NCI-H146 treated with DMSO at 0.1 percent for 48 hours (cell line): ENCODE data around the gene FXYD7.
"Not testable (repeated sequence)": the region's sequence is repeated elsewhere in the genome, so short reads cannot be mapped to it uniquely, and the experiment has no call there.

Experiments used
- DNase-seq: peaks from one replicate; lab custom pipeline; 2025; ENCODE audit not compliant: unreplicated experiment; lab: John Stamatoyannopoulos, UW

Gene FXYD7

DNA sequence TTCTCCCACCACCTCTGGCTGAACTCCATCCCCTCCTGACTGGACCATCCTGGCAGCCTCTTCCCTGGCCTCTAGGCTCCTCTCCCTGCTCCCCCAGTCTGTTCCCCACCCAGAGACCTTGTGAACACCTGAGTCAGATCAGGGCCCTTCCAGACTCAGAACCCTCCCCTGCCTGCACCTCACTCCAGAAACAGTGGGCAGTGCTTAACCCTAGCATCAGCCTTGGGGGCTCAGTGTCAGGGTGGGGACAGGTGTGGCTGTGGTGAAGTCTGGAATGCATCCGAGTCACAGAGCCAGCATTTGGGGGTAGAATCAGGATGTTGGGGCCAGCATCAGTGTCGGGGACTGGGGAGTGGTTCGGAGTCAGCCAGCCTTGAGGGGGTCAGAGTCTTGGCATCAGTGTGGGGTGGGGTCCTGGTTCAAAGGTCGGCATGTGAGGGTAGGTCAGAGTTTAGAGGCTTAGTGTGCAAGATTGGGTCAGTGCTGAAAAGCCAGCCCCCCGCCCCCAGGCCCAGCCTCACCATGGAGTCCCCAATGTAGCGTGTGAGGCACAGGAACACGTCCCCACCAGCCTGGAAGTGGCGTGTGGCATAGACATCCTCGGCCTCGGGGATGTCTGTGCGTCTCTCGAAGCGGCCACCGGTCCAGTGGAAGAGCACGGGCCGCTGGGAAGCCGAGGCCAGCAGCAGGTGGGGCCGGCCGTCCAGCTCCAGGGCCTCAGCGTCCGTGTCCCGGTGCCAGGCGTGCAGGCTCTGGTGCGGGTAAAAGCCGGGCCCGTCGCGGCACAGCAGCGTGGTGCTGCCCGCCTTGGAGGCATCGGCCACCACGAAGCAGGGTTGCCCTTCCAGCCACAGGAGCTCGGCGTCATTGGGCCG lies 17.1 kb upstream of the FXYD7 start:
- no peak for DNase-seq

DNA sequence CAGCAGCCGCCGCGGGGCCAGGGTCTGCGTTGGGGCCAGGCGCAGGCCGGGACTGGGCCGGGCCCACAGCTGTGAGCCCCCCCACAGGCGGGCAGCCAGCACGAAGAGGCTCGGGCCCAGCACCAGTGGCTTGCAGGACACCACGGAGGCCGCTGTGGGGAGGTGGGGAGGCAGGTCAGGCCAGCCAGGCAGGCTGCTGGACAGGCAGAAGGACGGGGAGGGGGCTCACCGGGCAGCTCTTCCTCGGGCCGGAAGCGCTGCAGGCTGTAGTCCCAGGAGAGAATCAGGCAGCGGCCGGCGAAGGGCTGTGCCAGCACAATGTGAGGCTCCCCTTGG lies 16.5 kb upstream of the FXYD7 start:
- DNase-seq, result no peak

DNA sequence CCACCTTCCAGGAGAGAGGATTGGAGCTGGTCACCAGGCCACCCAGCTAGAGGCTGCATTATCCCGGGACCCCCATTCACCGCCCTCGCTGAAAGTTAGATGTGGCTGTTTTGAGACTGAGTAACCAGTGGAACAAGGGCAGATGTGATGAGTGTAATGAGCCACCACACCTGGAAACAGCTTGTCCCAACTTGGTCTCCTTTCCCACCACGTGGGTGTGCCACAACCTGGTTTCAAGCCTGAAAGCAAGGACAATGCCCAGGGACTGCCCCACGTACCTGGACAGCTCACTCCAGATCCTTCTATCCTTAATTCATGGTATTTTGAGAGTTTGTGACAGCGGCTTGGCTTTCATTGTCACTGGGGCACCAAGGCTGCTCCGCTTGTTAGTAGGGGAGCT lies 15.2 kb upstream of the FXYD7 start:
- no peak for DNase-seq

DNA sequence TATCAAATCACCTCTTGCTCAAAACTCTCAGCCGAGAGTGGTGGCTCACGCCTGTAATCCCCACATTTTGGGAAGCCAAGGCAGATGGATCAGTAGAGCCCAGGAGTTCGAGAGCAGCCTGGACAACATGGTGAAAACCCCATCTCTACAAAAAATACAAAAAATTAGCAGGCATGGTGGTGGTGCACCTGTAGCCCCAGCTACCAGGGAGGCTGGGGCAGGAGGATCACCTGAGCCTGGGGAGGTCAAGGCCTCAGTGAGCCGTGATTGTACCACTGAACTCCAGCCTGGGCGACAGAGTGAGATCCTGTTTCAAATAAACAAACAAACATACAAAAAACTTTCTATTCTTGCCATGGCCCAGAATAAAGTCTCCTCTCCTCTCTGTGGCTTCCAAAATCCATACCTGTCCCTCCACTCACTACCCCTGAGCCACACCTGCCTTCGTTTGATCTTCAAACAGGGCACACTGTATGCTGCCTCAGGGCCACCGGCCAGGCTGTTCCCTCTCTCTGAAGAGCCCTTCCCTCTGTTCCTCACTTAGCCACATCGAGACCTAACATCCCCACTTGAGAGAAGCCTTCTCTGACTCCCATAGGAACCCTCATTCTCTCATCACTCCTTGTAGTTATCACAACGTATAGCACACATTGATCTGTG lies 14.5 kb upstream of the FXYD7 start:
- DNase-seq, result no peak

DNA sequence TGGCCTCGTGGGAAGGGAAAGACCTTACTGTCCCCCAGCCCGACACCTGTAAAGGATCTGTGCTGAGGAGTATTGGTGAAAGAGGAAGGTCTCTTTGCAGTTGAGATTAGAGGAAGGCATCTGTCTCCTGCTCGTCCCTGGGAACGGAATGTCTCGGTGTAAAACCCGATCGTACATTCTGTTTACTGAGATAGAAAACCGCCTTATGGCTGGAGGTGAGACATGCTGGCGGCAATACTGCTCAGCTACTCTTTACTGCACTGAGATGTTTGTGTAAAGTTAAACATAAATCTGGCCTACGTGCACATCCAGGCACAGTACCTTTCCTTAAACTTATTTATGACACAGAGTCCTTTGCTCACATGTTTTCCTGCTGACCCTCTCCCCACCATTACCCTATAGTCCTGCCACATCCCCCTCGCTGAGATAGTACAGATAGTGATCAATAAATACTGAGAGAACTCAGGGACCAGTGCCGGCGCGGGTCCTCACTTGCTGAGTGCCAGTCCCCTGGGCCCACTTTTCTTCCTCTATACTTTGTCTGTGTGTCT lies 13.3 kb upstream of the FXYD7 start:
- DNase-seq, result not testable (repeated sequence)

DNA sequence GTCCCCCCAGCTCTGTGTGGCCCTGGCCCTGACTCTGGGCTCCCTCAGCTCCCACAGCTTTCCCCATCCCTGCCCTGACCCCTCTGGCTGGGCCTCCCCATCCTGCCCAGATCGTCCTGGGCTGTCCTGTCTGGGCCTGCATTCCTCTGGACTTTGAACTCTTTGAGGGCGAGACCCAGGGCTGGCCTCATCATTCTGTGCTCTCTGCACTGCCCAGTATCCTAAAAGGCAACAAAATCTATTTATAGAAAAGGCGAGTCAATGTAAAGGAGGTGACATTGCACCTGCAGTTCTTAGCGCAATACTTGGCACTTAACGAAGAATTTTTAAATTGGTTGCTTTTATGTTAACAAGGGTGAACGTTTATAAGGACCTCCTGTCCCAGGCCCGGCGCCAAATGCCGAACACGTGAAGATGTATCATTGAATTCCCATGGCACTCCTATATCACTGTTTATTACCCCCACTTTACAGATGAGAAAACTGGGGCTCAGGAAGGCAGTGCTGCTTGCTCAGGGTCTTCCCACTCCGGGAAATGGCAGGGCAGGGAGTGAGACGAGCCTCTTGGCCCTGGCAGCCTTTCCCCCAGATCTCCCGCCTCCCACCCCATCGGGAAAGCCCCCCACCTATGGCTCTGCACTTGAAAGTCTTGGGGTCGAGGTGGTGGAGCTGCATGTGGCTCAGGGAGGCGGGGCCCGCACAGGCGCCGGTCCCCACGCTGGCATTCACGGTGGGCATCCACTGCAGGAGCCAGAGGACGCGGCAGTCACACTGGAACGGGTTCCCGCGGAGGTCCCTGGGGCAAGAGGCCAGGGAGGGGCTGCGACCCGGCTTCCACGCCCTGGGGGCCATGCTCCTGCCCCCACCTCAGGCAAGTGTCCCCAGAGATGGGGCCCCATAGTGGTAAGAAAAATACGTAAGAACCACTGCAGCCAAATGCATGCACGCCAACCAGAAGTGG lies 12.0 kb upstream of the FXYD7 start:
- no peak for DNase-seq

DNA sequence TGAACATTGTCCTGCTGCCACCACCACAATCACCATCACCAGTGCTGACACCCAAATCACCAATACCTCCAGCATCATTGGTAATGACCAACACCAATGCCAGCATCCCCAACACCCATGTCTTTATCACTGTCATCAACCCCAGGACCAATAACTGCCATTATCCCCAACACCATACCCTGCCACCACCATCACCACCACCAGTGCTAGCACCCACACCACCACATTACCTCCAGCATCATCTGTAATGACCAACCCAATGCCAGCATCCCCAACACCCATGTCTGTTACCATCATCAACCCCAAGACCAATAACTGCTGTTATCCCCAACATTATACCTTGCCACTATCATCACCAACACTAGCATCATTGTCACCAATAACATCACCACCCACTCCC lies 10.8 kb upstream of the FXYD7 start:
- DNase-seq, result no peak

DNA sequence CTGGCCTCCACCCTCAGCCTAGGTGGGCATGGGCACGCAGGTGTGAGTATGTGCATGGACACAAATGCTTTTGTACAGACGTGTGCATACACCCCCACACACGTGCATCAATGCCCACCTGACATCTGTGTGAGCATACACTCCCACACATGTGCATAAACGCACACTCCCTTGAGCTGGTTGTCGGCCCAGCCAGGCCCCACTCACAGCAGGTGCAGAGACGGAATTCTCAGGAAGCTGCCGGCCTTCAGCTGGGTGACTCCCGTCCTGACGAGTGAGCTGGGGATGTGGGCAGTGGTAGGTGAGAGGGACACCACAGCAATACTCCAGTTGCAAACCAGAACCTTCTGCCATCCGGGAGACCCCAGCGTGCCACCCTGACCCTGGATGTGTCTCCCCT lies 9.2 kb upstream of the FXYD7 start:
- no peak for DNase-seq

DNA sequence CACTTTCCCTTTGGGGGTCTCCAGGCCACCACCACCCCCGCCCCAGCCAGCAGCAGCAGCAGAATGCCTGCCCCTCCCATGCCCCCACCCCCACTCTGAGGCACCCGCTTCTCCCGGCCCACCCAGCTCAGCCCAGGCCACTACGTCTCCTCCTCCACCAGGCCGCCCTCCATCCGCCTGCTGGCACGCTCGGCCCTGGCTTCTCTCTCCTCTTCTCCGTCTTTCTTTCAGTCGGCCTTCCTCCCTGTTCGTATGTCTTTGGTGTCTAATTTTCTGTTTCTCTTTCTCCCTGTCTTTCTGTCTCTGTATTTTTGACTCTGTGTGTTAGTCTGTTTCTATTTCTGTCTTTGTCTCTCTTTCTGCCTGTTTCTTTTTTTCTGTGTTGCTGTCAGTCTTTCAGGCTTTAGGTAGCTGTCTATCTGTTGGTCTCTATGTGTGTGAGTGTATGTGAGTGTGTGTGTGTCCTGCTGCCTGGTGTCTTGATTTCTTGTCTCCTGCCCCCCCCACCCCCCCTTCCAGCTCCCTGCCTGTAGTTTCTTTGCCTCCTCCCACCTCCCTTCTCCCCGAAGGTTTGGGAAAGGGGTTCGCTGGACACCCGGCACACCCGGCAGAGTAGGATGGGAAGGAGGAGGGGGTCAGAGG lies 8.3 kb upstream of the FXYD7 start, which contains the start of gene LGI4:
Gene LGI4 (minus strand): TSS at position 459 of the 642 bp plus-strand sequence. CDS start 379 bp downstream, at position 80.
- DNase-seq, result no peak

DNA sequence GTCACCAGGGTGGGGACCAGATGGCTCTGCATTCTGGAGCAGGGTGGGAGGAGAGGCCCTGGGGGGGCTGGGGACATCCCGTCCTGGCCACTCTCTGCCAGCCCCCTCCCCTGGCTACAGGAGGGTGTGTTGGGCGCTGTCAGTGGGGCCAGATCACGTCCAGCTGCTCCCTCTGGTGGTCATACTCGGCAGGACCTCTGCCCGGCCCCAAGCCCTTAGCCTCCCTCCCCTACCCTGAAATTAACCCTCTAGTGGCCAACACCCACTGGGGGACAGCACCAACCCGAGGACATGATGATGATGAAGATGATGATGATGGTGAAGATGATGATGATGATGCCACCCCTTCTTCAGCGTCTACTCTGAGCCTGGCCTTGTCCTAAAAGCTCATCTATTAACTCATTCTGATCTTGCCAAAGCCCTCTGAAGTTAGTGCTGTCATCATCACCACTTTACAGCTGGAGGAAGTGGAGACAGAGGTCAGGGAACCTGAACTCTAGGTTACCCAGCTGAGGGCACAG lies 7.6 kb upstream of the FXYD7 start:
- DNase-seq, result peak; percentile 35

DNA sequence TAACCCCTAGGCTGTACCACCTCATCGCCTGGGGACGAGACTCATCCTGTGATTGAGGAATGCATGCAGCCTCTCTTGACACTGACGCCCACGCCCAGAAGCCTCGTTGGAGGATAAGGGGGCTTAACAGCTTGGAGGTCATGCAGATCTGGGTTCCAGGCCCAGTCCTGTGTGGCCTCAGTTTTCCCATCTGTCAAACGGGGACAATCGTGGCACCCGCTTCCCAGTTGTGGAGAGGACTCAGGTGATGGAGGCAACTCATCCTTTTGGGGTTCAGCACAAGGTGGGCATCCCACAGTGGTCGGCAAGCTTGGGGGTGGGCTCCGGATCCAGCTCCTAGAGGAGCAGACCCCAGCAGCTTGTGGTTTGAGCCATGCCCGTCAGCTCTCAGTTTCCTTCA lies 6.8 kb upstream of the FXYD7 start:
- no peak for DNase-seq

DNA sequence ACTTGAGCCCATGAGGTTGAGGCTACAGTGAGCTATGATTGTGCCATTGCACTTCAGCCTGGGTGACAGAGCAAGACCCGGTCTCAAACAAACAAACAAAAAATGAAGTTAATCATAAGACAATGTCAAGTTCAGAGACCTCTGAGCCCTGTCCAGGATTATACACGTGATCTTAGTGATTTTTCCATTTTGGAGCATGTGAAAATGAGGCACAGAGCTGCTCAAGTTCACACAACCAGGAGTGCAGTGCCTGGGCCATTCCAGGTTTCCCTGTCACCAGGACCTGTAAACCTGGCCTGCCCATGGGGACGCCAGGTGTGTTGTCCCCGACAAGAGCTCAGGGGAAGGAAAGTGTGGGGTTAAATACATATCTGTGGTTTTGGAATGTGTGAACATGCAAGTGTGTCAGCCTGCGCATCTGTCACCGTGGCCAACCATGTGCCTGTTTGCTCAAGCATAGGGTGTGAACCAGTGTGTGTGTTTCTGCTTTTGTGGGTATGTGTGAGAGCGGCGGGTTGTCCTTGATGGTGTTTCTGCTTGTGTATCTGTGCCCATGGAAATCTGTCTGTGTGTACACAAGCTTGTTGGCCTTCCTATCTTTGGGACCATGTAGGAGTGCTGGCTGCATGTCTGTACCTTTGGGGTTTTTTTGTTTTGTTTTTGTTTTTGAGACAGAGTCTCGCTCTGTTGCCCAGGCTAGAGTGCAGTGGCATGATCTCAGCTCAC lies 5.9 kb upstream of the FXYD7 start:
- DNase-seq, result no peak

DNA sequence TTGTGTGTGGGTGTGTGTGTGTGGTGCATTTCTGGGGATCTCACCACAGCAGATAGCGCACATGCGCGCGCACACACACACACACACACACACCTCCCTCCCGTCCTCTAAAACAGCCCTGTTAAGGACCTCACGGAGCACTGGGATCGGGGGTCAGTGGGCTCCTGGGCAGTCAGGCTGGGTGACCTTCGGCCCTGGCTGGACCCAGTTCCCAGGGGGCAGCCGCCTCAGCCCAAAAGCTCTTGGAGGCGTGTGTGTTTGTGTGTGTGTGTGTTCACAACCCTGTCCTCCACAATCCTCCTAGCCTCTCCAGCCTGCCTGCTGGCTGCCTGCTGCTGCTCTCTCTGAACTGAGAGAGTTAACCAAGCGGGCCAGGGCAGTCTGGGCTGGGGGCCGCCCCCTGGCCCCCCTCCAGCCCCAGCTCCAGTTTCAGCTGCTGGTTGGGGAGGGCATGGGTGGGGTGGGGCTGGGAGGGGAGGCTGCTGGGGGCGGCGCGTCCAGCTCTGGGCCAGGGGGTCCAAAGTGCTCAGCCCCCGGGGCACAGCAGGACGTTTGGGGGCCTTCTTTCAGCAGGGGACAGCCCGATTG lies 4.7 kb upstream of the FXYD7 start, which contains the start of gene FXYD1:
Gene FXYD1 (plus strand): TSS at position 520 of the 588 bp plus-strand sequence. CDS start 1,256 bp downstream, outside the sequence.
- DNase-seq, result no peak

DNA sequence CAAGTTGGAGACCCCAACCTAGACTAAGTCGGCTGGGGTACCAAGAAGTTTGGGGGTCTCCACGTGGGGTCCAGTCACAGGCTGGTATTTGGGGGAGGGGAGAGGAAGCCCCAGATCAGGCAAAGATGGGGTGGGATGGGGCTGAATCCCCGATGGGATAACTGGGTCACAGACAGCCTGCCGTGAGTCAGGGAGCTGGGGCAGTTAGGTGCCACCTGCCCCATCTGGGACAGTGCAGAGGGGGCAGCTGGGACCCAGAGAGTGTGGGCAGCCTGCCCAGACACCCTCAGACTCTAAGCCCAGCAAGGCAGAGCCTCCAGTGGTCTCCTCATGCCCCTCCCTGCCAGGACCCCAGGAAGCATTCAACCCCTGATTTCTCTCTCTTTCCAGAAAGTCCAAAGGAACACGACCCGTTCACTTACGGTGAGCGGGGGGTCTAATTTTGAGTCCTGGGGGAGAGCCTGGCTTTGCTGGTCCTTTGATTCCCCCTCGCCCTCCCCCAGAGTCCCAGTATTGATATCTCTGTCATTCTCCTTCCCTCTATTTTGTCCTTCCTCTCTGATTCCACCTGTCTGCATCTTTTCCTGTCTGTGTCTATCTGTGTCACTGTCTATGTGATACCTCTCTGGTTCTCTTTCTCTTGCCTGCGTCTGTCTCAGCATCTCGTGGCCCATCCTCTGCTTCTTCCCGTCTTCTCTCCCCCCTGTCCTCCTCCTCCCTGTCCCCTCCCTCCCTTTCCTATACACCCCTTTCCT lies 2.7 kb upstream of the FXYD7 start:
- DNase-seq, result no peak

DNA sequence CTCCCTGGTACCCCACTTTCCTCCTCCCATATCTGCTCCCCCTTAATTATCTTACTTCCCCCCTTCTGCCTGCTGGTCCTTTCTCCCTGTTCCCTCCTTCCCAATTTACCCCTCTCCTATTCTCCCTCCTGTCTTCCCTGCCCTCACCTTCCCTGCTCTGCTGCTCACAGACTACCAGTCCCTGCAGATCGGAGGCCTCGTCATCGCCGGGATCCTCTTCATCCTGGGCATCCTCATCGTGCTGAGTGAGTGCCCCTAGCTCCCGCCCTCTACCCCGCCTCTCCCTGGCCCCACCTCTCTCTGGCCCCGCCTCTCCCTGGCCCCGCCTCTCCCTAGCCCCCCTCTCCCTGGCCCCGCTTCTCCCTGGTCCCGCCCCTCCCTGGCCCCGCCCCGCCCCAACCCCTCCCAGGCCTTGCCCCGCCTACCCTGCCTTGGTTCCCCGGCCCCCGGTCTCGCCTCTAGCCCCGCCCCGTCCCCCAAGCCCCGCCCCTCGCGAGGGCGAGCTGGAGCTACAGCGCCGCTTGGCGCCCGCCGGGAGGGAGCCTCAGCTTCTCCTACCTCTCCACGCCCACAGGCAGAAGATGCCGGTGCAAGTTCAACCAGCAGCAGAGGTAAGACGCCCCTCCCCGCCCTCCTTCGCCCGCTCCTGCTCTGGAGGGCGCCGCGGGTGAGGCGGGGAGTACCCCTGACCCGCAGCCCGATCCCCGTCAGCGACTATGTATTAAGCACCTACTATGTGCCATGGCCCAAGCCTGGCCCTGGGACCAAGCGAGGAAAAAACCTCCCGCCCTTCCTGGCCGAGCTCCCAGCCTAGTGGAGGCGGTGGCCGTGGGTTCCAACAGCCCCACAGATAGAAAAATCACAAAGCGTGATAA lies 1.9 kb upstream of the FXYD7 start:
- DNase-seq, result no peak

DNA sequence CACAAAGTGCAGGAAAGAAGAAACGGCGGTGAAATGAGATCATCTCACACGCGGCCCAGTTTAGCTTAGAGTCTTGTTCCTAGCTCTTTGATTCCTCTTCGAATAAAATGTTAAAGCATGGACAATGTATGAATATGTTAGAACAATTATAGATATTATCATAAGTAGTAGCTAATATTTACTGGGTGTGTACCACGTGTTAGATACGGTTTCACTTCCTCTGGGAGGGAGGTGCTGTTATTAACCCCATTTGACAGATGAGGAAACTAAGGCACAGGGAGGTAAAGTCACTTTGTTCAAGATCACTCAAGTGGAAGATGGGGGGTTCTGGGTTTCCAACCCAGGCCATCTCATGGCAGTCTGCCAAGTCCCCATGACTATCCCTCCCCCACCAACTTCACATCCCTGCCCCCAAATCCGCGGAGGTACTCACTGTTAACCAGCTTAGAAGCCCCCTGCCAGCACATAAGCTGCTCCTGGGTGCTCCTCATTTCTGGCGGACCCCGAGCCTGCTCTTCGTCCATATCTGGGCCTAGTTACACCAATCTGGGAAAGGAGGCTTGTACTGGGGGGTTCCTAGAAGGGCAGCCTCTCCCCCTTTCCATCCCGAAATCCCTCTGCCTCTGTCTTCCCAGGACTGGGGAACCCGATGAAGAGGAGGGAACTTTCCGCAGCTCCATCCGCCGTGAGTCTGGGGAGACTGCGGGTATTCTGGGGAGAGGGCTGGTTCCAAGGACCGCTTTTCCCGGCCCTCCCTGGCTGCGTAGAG lies 1.0 kb upstream of the FXYD7 start:
- no peak for DNase-seq
